Measurements from ENCODE around the gene LHFPL3.

GRCh38 chr7:104791080-104791479 is 462.7 kb downstream of the LHFPL3 start:
- TF ChIP-seq CTCF (IDR thresholded peaks at IDR 0.05 in 2 of 3, conservative IDR thresholded peaks at IDR 0.05 in 1 of 3; ENCODE audit: borderline replicate concordance in 1 of 3, insufficient read depth in 1 of 3, low read depth in 2 of 3, low read length in 2 of 3) (no peak), POLR2AphosphoS5 (IDR thresholded peaks at IDR 0.05; ENCODE audit: low read depth, low read length) (no peak), EZH2 (IDR thresholded peaks at IDR 0.05) (no peak), FOSL1 (IDR thresholded peaks at IDR 0.05; ENCODE audit: low read depth) (no peak), JUND (IDR thresholded peaks at IDR 0.05) (no peak), EZH2phosphoT487 (IDR thresholded peaks at IDR 0.05; ENCODE audit: borderline replicate concordance) (no peak), POLR2A (IDR thresholded peaks at IDR 0.05; ENCODE audit: borderline replicate concordance, extremely low read depth, insufficient read depth, insufficient read length) (no peak)
